Loucy (cell line): ENCODE results near the gene SLBP.

Experiments
- H2AFZ ChIP-seq: fragments of 200-600 bp; sonication (generic); 2 replicates; pipeline ENCODE4 v1.6.0; 2016; ENCODE audit warnings: antibody characterized with exemption, mild to moderate bottlenecking, low read length, moderate library complexity
- H3F3A ChIP-seq: fragments of 200-600 bp; 2 replicates; pipeline ENCODE4 v1.6.0; 2016; ENCODE audit warnings: antibody characterized with exemption, low read depth, mild to moderate bottlenecking
- H3K27me3 ChIP-seq: fragments of 200-600 bp; sonication (generic); 2 replicates; pipeline ENCODE4 v1.6.1; 2014; ENCODE audit warnings: low read length, mild to moderate bottlenecking; ENCODE audit not compliant: insufficient read depth, poor library complexity, severe bottlenecking
- H3K36me3 ChIP-seq: fragments of 200-600 bp; sonication (generic); 2 replicates; pipeline ENCODE4 v1.6.1; 2016; ENCODE audit warnings: low read length; ENCODE audit not compliant: insufficient read depth
- H3K4me1 ChIP-seq: fragments of 200-600 bp; sonication (generic); 2 replicates; pipeline ENCODE4 v1.5.1; 2014; ENCODE audit warnings: low read length, mild to moderate bottlenecking; ENCODE audit not compliant: insufficient read depth, poor library complexity, severe bottlenecking
- H3K4me2 ChIP-seq: fragments of 200-600 bp; sonication (generic); 2 replicates; pipeline ENCODE4 v1.6.0; 2014; ENCODE audit warnings: antibody characterized with exemption, low read length, low read depth, mild to moderate bottlenecking; ENCODE audit not compliant: poor library complexity, severe bottlenecking
- H3K4me3 ChIP-seq: fragments of 200-600 bp; sonication (generic); 2 replicates; pipeline ENCODE4 v1.5.1; 2014; ENCODE audit warnings: low read length, mild to moderate bottlenecking, mixed read lengths; ENCODE audit not compliant: poor library complexity, severe bottlenecking
- H3K79me2 ChIP-seq: fragments of 200-600 bp; sonication (generic); 2 replicates; pipeline ENCODE4 v1.6.1; 2014; ENCODE audit warnings: low read length; ENCODE audit not compliant: insufficient read depth
- H3K9ac ChIP-seq: fragments of 200-600 bp; sonication (generic); 2 replicates; pipeline ENCODE4 v1.6.0; 2014; ENCODE audit warnings: mild to moderate bottlenecking, low read depth, low read length, moderate library complexity; ENCODE audit not compliant: poor library complexity, severe bottlenecking
- H3K9me2 ChIP-seq: fragments of 200-600 bp; sonication (generic); replicated peaks from 2 replicates; pipeline ENCODE4 v1.6.1; 2016; ENCODE audit warnings: low read depth, low read length, mixed read lengths
- H3K9me3 ChIP-seq: fragments of 200-600 bp; sonication (generic); 2 replicates; pipeline ENCODE4 v1.6.1; 2014; ENCODE audit warnings: mild to moderate bottlenecking, antibody characterized with exemption, low read length, low read depth; ENCODE audit not compliant: insufficient read depth
- H4K20me1 ChIP-seq: fragments of 200-600 bp; sonication (generic); 2 replicates; pipeline ENCODE4 v1.6.0; 2014; ENCODE audit warnings: antibody characterized with exemption, low read length, mild to moderate bottlenecking; ENCODE audit not compliant: insufficient read depth, poor library complexity, severe bottlenecking
- CTCF ChIP-seq: fragments of 200-600 bp; sonication (generic); conservative IDR thresholded peaks from 2 replicates; pipeline ENCODE4 v1.5.1; 2014; ENCODE audit warnings: mild to moderate bottlenecking, antibody characterized with exemption, low read length
- EZH2phosphoT487 ChIP-seq: fragments of 200-600 bp; IDR thresholded peaks from 2 replicates; pipeline ENCODE4 v1.6.1; 2018; ENCODE audit warnings: antibody characterized with exemption, mild to moderate bottlenecking, moderate library complexity, borderline replicate concordance

Gene SLBP

GRCh38 chr4:1716065-1716945, 4.2 kb upstream of the SLBP start:
- H2AFZ ChIP-seq, result no peak overlapping the region
- H3K9ac ChIP-seq, result peak overlapping the region; percentile 91
- no peaks in the 10 kb centered on the region for H3K27me3 ChIP-seq
- peaks cover 85% of the 10 kb centered on the region for H3K79me2 ChIP-seq
- H3F3A ChIP-seq, result no peaks in the 10 kb centered on the region
- no peaks in the 10 kb centered on the region for H3K9me2 ChIP-seq
- H3K4me1 ChIP-seq, result peaks cover 32% of the 10 kb centered on the region
- H4K20me1 ChIP-seq, result peaks cover 55% of the 10 kb centered on the region
- no peak overlapping the region for H3K4me3 ChIP-seq
- no peaks in the 10 kb centered on the region for H3K9me3 ChIP-seq
- TF ChIP-seq EZH2phosphoT487, result no peak
- no peak for TF ChIP-seq CTCF
- H3K36me3 ChIP-seq, result no peaks in the 10 kb centered on the region; the same call in 1 of the 2 replicates
- H3K4me2 ChIP-seq, result peak overlapping the region; percentile 81

GRCh38 chr4:1715002-1715758, 3.1 kb upstream of the SLBP start:
- Histone ChIP-seq H3K79me2 (peaks cover 92% of the 10 kb centered on the region), H3K4me2 (peak overlapping the region; percentile 81), H3K4me3 (peak overlapping the region; percentile 95), H3K36me3 (no peaks in the 10 kb centered on the region; the same call in 1 of the 2 replicates), H3K9me3 (no peaks in the 10 kb centered on the region), H4K20me1 (peaks cover 64% of the 10 kb centered on the region), H3K4me1 (peaks cover 37% of the 10 kb centered on the region), H3K9me2 (no peaks in the 10 kb centered on the region), H3F3A (no peaks in the 10 kb centered on the region), H2AFZ (no peak overlapping the region), H3K9ac (peak overlapping the region; percentile 91), H3K27me3 (no peaks in the 10 kb centered on the region)
- TF ChIP-seq CTCF, result no peak
- TF ChIP-seq EZH2phosphoT487, result no peak

GRCh38 chr4:1714303-1715001, 2.3 kb upstream of the SLBP start:
- Histone ChIP-seq H3K27me3 (no peaks in the 10 kb centered on the region), H3K9me3 (no peaks in the 10 kb centered on the region), H3K4me3 (peak overlapping the region; percentile 95), H4K20me1 (peaks cover 64% of the 10 kb centered on the region), H3K4me1 (peaks cover 35% of the 10 kb centered on the region), H3K4me2 (peak overlapping the region; percentile 81), H3K79me2 (peaks cover 92% of the 10 kb centered on the region), H3K36me3 (no peaks in the 10 kb centered on the region; the same call in 1 of the 2 replicates), H3K9me2 (no peaks in the 10 kb centered on the region), H3K9ac (peak overlapping the region; percentile 91), H2AFZ (no peak overlapping the region), H3F3A (no peaks in the 10 kb centered on the region)
- TF ChIP-seq CTCF (no peak), EZH2phosphoT487 (no peak)
